Measurements from ENCODE around the gene SOWAHA.

The SOWAHA gene

GRCh38 chr5:132808866-132809265, 4.2 kb upstream of the SOWAHA start:
- no peak for TF ChIP-seq SIN3A (IDR thresholded peaks at IDR 0.05; ENCODE audit: borderline replicate concordance, insufficient read depth, low read length)
- no peak for TF ChIP-seq FOXP2 (optimal IDR thresholded peaks at IDR 0.05; ENCODE audit: borderline replicate concordance, extremely low read depth, extremely low read length, insufficient read depth)
- TF ChIP-seq REST (IDR thresholded peaks at IDR 0.05; ENCODE audit: insufficient read depth in 1 of 2, low read depth in 2 of 2, low read length in 2 of 2), result no peak
- TF ChIP-seq POLR2AphosphoS5 (IDR thresholded peaks at IDR 0.05; ENCODE audit: low read depth, low read length), result no peak
- no peak for TF ChIP-seq TAF1 (IDR thresholded peaks at IDR 0.05; ENCODE audit: borderline replicate concordance, insufficient read depth, low read length)

- TF ChIP-seq TAF1 (IDR thresholded peaks at IDR 0.05; ENCODE audit: borderline replicate concordance, insufficient read depth, low read length) (no peak), REST (IDR thresholded peaks at IDR 0.05; ENCODE audit: insufficient read depth in 1 of 2, low read depth in 2 of 2, low read length in 2 of 2) (no peak), SIN3A (IDR thresholded peaks at IDR 0.05; ENCODE audit: borderline replicate concordance, insufficient read depth, low read length) (no peak), FOXP2 (optimal IDR thresholded peaks at IDR 0.05; ENCODE audit: borderline replicate concordance, extremely low read depth, extremely low read length, insufficient read depth) (no peak)
Measured at GRCh38 chr5:132810605-132811004, 2.5 kb upstream of the SOWAHA start.

DNA sequence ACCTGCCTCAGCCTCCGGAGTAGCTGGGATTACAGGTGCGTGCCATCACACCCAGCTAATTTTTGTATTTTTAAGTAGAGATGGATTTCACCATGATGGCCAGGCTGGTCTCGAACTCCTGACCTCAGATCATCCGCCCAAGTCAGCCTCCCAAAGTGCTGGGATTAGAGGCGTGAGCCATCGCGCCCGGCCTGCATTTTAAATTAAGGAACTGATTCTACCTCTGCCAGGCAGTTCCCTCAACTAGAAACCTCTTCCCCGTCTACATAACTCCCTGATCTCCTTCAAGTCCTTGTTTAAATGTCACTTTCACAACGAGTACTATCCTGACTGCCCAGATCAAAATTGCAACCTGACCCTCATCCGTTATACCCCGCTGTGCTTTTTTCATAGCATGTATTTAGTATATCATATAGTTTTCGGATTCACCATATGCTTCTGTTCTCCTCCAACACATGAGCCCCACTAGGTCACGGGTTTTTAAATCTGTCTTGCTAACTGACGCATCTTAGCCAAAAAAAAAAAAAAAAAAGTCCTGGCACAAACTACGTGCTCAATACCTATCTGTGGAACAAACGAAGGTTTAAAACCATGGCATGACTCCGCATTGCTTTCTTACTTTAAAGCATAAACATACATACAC, 858 bp upstream of the SOWAHA start:
- TF ChIP-seq FOXP2 (optimal IDR thresholded peaks at IDR 0.05; ENCODE audit: borderline replicate concordance, extremely low read depth, extremely low read length, insufficient read depth) (no peak), REST (IDR thresholded peaks at IDR 0.05; ENCODE audit: insufficient read depth in 1 of 2, low read depth in 2 of 2, low read length in 2 of 2) (no peak), POLR2AphosphoS5 (IDR thresholded peaks at IDR 0.05; ENCODE audit: low read depth, low read length) (no peak), SIN3A (IDR thresholded peaks at IDR 0.05; ENCODE audit: borderline replicate concordance, insufficient read depth, low read length) (no peak), TAF1 (IDR thresholded peaks at IDR 0.05; ENCODE audit: borderline replicate concordance, insufficient read depth, low read length) (no peak)

DNA sequence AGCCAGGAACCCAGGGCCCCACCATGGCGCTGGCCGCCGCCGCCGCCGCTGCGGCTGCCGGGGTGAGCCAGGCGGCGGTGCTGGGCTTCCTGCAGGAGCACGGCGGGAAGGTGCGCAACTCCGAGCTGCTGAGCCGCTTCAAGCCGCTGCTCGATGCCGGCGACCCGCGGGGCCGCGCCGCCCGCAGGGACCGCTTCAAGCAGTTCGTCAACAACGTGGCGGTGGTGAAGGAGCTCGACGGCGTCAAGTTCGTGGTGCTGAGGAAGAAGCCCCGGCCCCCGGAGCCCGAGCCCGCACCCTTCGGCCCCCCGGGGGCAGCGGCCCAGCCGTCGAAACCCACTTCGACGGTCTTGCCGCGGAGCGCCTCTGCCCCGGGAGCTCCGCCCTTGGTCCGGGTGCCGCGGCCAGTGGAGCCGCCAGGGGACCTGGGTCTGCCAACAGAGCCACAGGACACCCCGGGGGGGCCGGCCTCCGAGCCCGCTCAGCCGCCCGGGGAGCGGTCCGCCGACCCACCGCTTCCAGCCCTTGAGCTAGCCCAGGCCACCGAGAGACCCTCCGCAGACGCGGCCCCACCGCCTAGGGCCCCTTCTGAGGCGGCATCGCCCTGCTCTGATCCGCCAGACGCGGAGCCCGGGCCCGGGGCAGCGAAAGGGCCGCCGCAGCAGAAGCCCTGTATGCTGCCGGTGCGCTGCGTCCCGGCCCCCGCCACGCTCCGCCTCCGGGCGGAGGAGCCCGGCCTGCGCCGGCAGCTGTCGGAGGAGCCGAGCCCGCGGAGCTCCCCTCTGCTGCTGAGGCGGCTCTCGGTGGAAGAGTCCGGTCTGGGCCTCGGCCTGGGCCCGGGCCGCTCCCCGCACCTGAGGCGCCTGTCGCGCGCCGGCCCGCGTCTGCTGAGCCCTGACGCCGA, 749 bp downstream of the SOWAHA start:
- TF ChIP-seq POLR2AphosphoS5 (IDR thresholded peaks at IDR 0.05; ENCODE audit: low read depth, low read length), result no peak
- no peak for TF ChIP-seq TAF1 (IDR thresholded peaks at IDR 0.05; ENCODE audit: borderline replicate concordance, insufficient read depth, low read length)
- no peak for TF ChIP-seq REST (IDR thresholded peaks at IDR 0.05; ENCODE audit: insufficient read depth in 1 of 2, low read depth in 2 of 2, low read length in 2 of 2)
- no peak for TF ChIP-seq SIN3A (IDR thresholded peaks at IDR 0.05; ENCODE audit: borderline replicate concordance, insufficient read depth, low read length)
- TF ChIP-seq FOXP2 (optimal IDR thresholded peaks at IDR 0.05; ENCODE audit: borderline replicate concordance, extremely low read depth, extremely low read length, insufficient read depth), result no peak
